ENCODE results near the gene AGBL4. TPM values are rescaled to one million over a fixed set of nuclear protein-coding genes. Genes with fewer than 3 reads are reported as not detected.

AGBL4 gene
- total RNA-seq, 3 donors from 2014 or later: 0.46 to 0.57 TPM; not detected in 1

- H3K4me3 ChIP-seq: no peak overlapping the region
- DNase-seq: no peak
- H3K9me3 ChIP-seq: no peaks in the 10 kb centered on the region
- H3K4me1 ChIP-seq (ENCODE audit: low read depth): no peaks in the 10 kb centered on the region
- TF ChIP-seq CTCF (IDR thresholded peaks at IDR 0.05): no peak
- H3K36me3 ChIP-seq (ENCODE audit: low read depth): no peaks in the 10 kb centered on the region
- ATAC-seq: no peak
- intact Hi-C loops (cut with DNase I, micrococcal nuclease): no loop called here
Observed at GRCh38 chr1:48844187-48844586, 1179.6 kb downstream of the AGBL4 start.

- H3K4me3 ChIP-seq: no peak overlapping the region
- intact Hi-C loops (cut with DNase I, micrococcal nuclease): no loop called here
- TF ChIP-seq CTCF (IDR thresholded peaks at IDR 0.05): no peak
- no peaks in the 10 kb centered on the region for H3K9me3 ChIP-seq
- H3K36me3 ChIP-seq (ENCODE audit: low read depth): no peaks in the 10 kb centered on the region
- no peak for ATAC-seq
- no peak for DNase-seq
- no peaks in the 10 kb centered on the region for H3K4me1 ChIP-seq (ENCODE audit: low read depth)
Observed at GRCh38 chr1:48841966-48842365, 1181.8 kb downstream of the AGBL4 start.

- Histone ChIP-seq H3K36me3 (ENCODE audit: low read depth) (no peaks in the 10 kb centered on the region), H3K4me1 (ENCODE audit: low read depth) (no peaks in the 10 kb centered on the region), H3K9me3 (no peaks in the 10 kb centered on the region), H3K4me3 (no peak overlapping the region)
- no peak for TF ChIP-seq CTCF (IDR thresholded peaks at IDR 0.05)
- ATAC-seq (no peak), DNase-seq (no peak)
- intact Hi-C loops (cut with DNase I, micrococcal nuclease): no loop called here
Observed at GRCh38 chr1:48841461-48841860, 1182.3 kb downstream of the AGBL4 start.

- intact Hi-C loops (cut with DNase I, micrococcal nuclease): no loop called here
- no peak for TF ChIP-seq CTCF (IDR thresholded peaks at IDR 0.05)
- DNase-seq (no peak), ATAC-seq (no peak)
- H3K36me3 ChIP-seq (ENCODE audit: low read depth): no peaks in the 10 kb centered on the region
- no peaks in the 10 kb centered on the region for H3K4me1 ChIP-seq (ENCODE audit: low read depth)
- no peak overlapping the region for H3K4me3 ChIP-seq
- no peaks in the 10 kb centered on the region for H3K9me3 ChIP-seq
Observed at GRCh38 chr1:48831120-48831978, 1192.4 kb downstream of the AGBL4 start.

- intact Hi-C loops (cut with DNase I, micrococcal nuclease): no loop called here
- ATAC-seq (no peak), DNase-seq (no peak)
- no peaks in the 10 kb centered on the region for H3K36me3 ChIP-seq (ENCODE audit: low read depth)
- no peak overlapping the region for H3K4me3 ChIP-seq
- H3K9me3 ChIP-seq: no peaks in the 10 kb centered on the region
- no peaks in the 10 kb centered on the region for H3K4me1 ChIP-seq (ENCODE audit: low read depth)
- no peak for TF ChIP-seq CTCF (IDR thresholded peaks at IDR 0.05)
Observed at GRCh38 chr1:48830715-48831114, 1193.0 kb downstream of the AGBL4 start.
